WTC11 (cell line): Measurements from ENCODE around the gene PNCK. TPM values are rescaled to one million over a fixed set of nuclear protein-coding genes. Genes with fewer than 3 reads are reported as not detected.

Experiments used
- ATAC-seq: fragments of 200-7000 bp; cut with Tn5 transposase; 2 replicates; pipeline ENCODE4 v1.10.0; 2021; ENCODE audit warnings: mild to moderate bottlenecking, moderate library complexity
- CTCF ChIA-PET: fragments of 300-600 bp; sonication (Branson Sonifier 250); formaldehyde crosslinking; loops from one replicate; lab custom pipeline; 2021; ENCODE audit warnings: antibody characterized with exemption; lab: Charles Lee
- POLR2A ChIA-PET: fragments of 350-600 bp; sonication (Branson Sonifier 250); formaldehyde crosslinking; loops from one replicate; lab custom pipeline; 2021; ENCODE audit warnings: antibody characterized with exemption; lab: Charles Lee
- DNase-seq: peaks from one replicate; pipeline ENCODE4 v3.0.0; 2021; ENCODE audit warnings: low spot score
- H3K27ac Mint-ChIP-seq: 2 replicates; pipeline ENCODE4 v1.8.0; 2021; ENCODE audit warnings: mixed read lengths
- H3K27me3 Mint-ChIP-seq: 2 replicates; pipeline ENCODE4 v1.8.0; 2021; ENCODE audit warnings: low read depth, mild to moderate bottlenecking, moderate library complexity, mixed read lengths
- H3K36me3 Mint-ChIP-seq: 2 replicates; pipeline ENCODE4 v1.8.0; 2021; ENCODE audit warnings: mixed read lengths
- H3K4me1 Mint-ChIP-seq: 2 replicates; pipeline ENCODE4 v1.8.0; 2022; ENCODE audit warnings: mixed read lengths
- H3K4me3 Mint-ChIP-seq: 2 replicates; pipeline ENCODE4 v1.8.0; 2021; ENCODE audit warnings: mild to moderate bottlenecking, moderate library complexity, mixed read lengths
- H3K9me3 Mint-ChIP-seq: 2 replicates; pipeline ENCODE4 v1.8.0; 2021; ENCODE audit warnings: mixed read lengths
- ATF1 ChIP-seq: sonication (generic); formaldehyde crosslinking; IDR thresholded peaks from 2 replicates; pipeline ENCODE4 v1.8.1; 2023; ENCODE audit warnings: mild to moderate bottlenecking, moderate library complexity, missing genetic modification reagents
- CREB1 ChIP-seq: sonication (generic); formaldehyde crosslinking; IDR thresholded peaks from 2 replicates; pipeline ENCODE4 v1.8.0; 2023; ENCODE audit warnings: mild to moderate bottlenecking, missing genetic modification reagents
- ELF4 ChIP-seq: sonication (generic); formaldehyde crosslinking; IDR thresholded peaks from 2 replicates; pipeline ENCODE4 v1.8.1; 2022; ENCODE audit warnings: low read depth, mild to moderate bottlenecking, moderate library complexity, missing genetic modification reagents
- HMGA2 ChIP-seq: fragments of 250-450 bp; sonication (Bioruptor Pico); IDR thresholded peaks from 2 replicates; pipeline ENCODE4 v1.4.0; 2021; ENCODE audit warnings: mild to moderate bottlenecking, moderate library complexity
- MXD4 ChIP-seq: fragments of 250-450 bp; sonication (Bioruptor Pico); IDR thresholded peaks from 2 replicates; pipeline ENCODE4 v1.8.0; 2021; ENCODE audit warnings: mild to moderate bottlenecking, moderate library complexity, borderline replicate concordance
- NFYB ChIP-seq: sonication (generic); formaldehyde crosslinking; conservative IDR thresholded peaks from 2 replicates; pipeline ENCODE4 v1.8.0; 2022; ENCODE audit warnings: low read depth, missing genetic modification reagents
- NR1H2 ChIP-seq: sonication (generic); formaldehyde crosslinking; IDR thresholded peaks from 2 replicates; pipeline ENCODE4 v1.9.0; 2021; ENCODE audit warnings: mild to moderate bottlenecking, moderate library complexity, missing genetic modification reagents
- PRRX2 ChIP-seq: fragments of 250-450 bp; sonication (Bioruptor Pico); IDR thresholded peaks from 2 replicates; pipeline ENCODE4 v1.8.0; 2021; ENCODE audit warnings: mild to moderate bottlenecking
- RELA ChIP-seq: sonication (generic); formaldehyde crosslinking; IDR thresholded peaks from 2 replicates; pipeline ENCODE4 v1.8.1; 2022; ENCODE audit warnings: missing genetic modification reagents, mild to moderate bottlenecking, borderline replicate concordance
- TP53 ChIP-seq: sonication (generic); formaldehyde crosslinking; IDR thresholded peaks from 2 replicates; pipeline ENCODE4 v1.8.1; 2023; ENCODE audit warnings: mild to moderate bottlenecking, missing genetic modification reagents
- ZNF219 ChIP-seq: sonication (generic); formaldehyde crosslinking; IDR thresholded peaks from 2 replicates; pipeline ENCODE4 v1.8.0; 2023; ENCODE audit warnings: missing genetic modification reagents, mild to moderate bottlenecking, borderline replicate concordance
- ZNF232 ChIP-seq: sonication (generic); formaldehyde crosslinking; IDR thresholded peaks from 2 replicates; pipeline ENCODE4 v1.8.0; 2022; ENCODE audit warnings: mild to moderate bottlenecking, missing genetic modification reagents
- ZNF263 ChIP-seq: sonication (generic); formaldehyde crosslinking; IDR thresholded peaks from 2 replicates; pipeline ENCODE4 v1.8.1; 2022; ENCODE audit warnings: low read depth, mild to moderate bottlenecking, moderate library complexity, missing genetic modification reagents
- ZNF317 ChIP-seq: sonication (generic); formaldehyde crosslinking; IDR thresholded peaks from 2 replicates; pipeline ENCODE4 v1.8.1; 2023; ENCODE audit warnings: low read depth, mild to moderate bottlenecking, moderate library complexity, missing genetic modification reagents, borderline replicate concordance
- ZNF416 ChIP-seq: fragments of 250-450 bp; sonication (Bioruptor Pico); IDR thresholded peaks from 2 replicates; pipeline ENCODE4 v1.9.0; 2021; ENCODE audit warnings: mild to moderate bottlenecking, inconsistent platforms
- total RNA-seq: library from RNA; stranded (reverse); gene quantifications from 3 replicates; pipeline ENCODE4 v1.2.3, GENCODE V29; 2021
- TF ChIP-seq, protein P1 (sequence below): fragments of 200-600 bp; IDR thresholded peaks from 2 replicates; pipeline ENCODE4 v1.8.0; 2022; ENCODE audit warnings: antibody characterized with exemption
- TF ChIP-seq, protein P2 (sequence below): sonication (generic); formaldehyde crosslinking; IDR thresholded peaks from 2 replicates; pipeline ENCODE4 v1.8.0; 2023; ENCODE audit warnings: mild to moderate bottlenecking, missing genetic modification reagents
- TF ChIP-seq, protein P3 (sequence below): sonication (generic); formaldehyde crosslinking; IDR thresholded peaks from 2 replicates; pipeline ENCODE4 v1.8.1; 2022; ENCODE audit warnings: mild to moderate bottlenecking, missing genetic modification reagents, moderate library complexity, borderline replicate concordance
- TF ChIP-seq, protein P4 (sequence below): sonication (generic); formaldehyde crosslinking; IDR thresholded peaks from 2 replicates; pipeline ENCODE4 v1.8.1; 2023; ENCODE audit warnings: mild to moderate bottlenecking, missing genetic modification reagents
- TF ChIP-seq, protein P5 (sequence below): sonication (generic); formaldehyde crosslinking; IDR thresholded peaks from 2 replicates; pipeline ENCODE4 v1.8.0; 2022; ENCODE audit warnings: missing genetic modification reagents
- TF ChIP-seq, protein P6 (sequence below): sonication (generic); formaldehyde crosslinking; IDR thresholded peaks from 2 replicates; pipeline ENCODE4 v1.8.1; 2022; ENCODE audit warnings: low read depth, missing genetic modification reagents, borderline replicate concordance
- TF ChIP-seq, protein P7 (sequence below): sonication (generic); formaldehyde crosslinking; conservative IDR thresholded peaks from 2 replicates; pipeline ENCODE4 v1.8.1; 2022; ENCODE audit warnings: mild to moderate bottlenecking, missing genetic modification reagents

The PNCK gene
- total RNA-seq, 1 experiment from 2014 or later: 8.6 TPM

DNA sequence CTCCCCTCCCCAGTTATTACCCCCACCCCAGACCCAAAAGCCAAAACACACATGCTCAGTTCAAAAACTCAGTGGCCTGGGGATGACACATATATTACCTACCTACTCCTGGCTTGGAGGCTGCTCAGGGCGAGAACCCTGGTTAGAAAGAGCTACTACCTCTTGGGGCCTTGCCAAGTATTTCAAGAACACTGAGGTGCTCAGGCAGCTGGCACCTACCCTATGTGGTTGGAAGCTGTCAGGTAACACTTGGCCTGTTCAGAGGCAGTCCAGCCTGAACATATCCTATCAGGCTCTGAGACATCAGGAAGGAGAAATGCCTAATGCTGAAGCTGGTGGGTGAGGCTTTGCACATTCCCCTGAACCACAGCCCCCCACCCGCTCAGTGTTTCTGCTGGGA lies 45.6 kb upstream of the PNCK start (continued):
- TF ChIP-seq PRRX2 (CRISPR knock-in tag): no peak
- TF ChIP-seq ZNF219 (CRISPR knock-in tag): no peak
- TF ChIP-seq, all 79 proteins: peak for 0

DNA sequence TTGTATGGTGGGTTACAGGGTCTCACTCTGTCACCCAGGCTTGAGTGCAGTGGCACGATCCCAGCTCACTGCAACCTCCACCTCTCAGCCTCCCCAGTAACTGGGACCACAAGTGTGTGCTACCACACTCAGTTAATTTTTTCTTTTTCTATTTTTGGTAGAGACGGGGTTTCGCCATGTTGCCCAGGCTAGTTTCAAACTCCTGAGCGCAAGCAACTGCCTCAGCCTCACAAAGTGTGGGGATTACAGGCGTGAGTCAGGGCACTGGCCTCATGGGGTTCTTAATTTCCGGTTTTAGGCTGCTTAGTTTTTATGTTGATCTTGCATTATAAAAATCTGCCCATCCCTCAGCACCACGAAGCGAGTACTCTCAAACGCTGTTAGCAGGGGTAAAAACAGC lies 43.8 kb upstream of the PNCK start:
- TF ChIP-seq, protein P1, sequence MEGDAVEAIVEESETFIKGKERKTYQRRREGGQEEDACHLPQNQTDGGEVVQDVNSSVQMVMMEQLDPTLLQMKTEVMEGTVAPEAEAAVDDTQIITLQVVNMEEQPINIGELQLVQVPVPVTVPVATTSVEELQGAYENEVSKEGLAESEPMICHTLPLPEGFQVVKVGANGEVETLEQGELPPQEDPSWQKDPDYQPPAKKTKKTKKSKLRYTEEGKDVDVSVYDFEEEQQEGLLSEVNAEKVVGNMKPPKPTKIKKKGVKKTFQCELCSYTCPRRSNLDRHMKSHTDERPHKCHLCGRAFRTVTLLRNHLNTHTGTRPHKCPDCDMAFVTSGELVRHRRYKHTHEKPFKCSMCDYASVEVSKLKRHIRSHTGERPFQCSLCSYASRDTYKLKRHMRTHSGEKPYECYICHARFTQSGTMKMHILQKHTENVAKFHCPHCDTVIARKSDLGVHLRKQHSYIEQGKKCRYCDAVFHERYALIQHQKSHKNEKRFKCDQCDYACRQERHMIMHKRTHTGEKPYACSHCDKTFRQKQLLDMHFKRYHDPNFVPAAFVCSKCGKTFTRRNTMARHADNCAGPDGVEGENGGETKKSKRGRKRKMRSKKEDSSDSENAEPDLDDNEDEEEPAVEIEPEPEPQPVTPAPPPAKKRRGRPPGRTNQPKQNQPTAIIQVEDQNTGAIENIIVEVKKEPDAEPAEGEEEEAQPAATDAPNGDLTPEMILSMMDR: no peak
- TF ChIP-seq ZNF263 (no peak), ZNF232 (CRISPR knock-in tag) (no peak), TP53 (CRISPR knock-in tag) (no peak), RELA (CRISPR knock-in tag) (no peak), NFYB (CRISPR knock-in tag) (no peak), ZNF416 (CRISPR knock-in tag) (no peak)
- TF ChIP-seq, protein P2, sequence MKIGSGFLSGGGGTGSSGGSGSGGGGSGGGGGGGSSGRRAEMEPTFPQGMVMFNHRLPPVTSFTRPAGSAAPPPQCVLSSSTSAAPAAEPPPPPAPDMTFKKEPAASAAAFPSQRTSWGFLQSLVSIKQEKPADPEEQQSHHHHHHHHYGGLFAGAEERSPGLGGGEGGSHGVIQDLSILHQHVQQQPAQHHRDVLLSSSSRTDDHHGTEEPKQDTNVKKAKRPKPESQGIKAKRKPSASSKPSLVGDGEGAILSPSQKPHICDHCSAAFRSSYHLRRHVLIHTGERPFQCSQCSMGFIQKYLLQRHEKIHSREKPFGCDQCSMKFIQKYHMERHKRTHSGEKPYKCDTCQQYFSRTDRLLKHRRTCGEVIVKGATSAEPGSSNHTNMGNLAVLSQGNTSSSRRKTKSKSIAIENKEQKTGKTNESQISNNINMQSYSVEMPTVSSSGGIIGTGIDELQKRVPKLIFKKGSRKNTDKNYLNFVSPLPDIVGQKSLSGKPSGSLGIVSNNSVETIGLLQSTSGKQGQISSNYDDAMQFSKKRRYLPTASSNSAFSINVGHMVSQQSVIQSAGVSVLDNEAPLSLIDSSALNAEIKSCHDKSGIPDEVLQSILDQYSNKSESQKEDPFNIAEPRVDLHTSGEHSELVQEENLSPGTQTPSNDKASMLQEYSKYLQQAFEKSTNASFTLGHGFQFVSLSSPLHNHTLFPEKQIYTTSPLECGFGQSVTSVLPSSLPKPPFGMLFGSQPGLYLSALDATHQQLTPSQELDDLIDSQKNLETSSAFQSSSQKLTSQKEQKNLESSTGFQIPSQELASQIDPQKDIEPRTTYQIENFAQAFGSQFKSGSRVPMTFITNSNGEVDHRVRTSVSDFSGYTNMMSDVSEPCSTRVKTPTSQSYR (CRISPR knock-in tag): no peak
- TF ChIP-seq, all 79 proteins: peak for 0
- CTCF ChIA-PET: interaction anchor here (1.1 kb wide), 1 partner anchor 48 kb away, joined by 5 read pairs; no protein-coding TSS in a partner anchor
- peaks cover 3% of the 10 kb centered on the region for H3K4me1 Mint-ChIP-seq
- no peaks in the 10 kb centered on the region for H3K27me3 Mint-ChIP-seq
- no peak for DNase-seq
- POLR2A ChIA-PET: no interaction called here
- H3K36me3 Mint-ChIP-seq: peaks cover 52% of the 10 kb centered on the region
- no peak for ATAC-seq
- no peak overlapping the region for H3K27ac Mint-ChIP-seq
- no peak overlapping the region for H3K4me3 Mint-ChIP-seq
- no peaks in the 10 kb centered on the region for H3K9me3 Mint-ChIP-seq

DNA sequence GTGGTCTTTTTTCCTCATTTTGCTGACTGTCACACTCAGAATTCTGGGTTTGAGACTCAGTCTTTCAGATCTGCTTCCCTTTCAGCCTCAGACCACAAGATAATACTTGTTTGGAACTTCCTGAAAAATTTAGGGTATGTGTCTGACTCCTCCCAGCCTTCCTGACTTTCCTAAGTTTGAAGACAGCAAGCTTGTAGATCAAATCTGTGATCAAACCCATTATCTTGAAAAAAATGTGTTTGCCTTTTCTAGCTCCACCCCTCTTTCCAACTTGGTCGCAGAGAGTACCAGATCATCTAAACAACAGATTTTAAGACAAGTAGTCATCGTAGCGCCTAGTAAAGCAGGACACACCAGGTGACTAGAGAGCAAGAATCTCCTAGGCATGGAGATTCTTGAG lies 40.6 kb upstream of the PNCK start:
- CTCF ChIA-PET: no interaction called here
- peaks cover 40% of the 10 kb centered on the region for H3K36me3 Mint-ChIP-seq
- H3K27ac Mint-ChIP-seq: no peak overlapping the region
- H3K4me1 Mint-ChIP-seq: no peaks in the 10 kb centered on the region
- no peak overlapping the region for H3K4me3 Mint-ChIP-seq
- POLR2A ChIA-PET: no interaction called here
- no peaks in the 10 kb centered on the region for H3K9me3 Mint-ChIP-seq
- ATAC-seq (no peak), DNase-seq (no peak)
- no peaks in the 10 kb centered on the region for H3K27me3 Mint-ChIP-seq
- TF ChIP-seq ZNF317 (CRISPR knock-in tag) (no peak), MXD4 (CRISPR knock-in tag) (no peak), HMGA2 (CRISPR knock-in tag) (no peak), ATF1 (CRISPR knock-in tag) (no peak), NR1H2 (CRISPR knock-in tag) (no peak), CREB1 (no peak), ELF4 (CRISPR knock-in tag) (no peak)
- TF ChIP-seq, protein P3, sequence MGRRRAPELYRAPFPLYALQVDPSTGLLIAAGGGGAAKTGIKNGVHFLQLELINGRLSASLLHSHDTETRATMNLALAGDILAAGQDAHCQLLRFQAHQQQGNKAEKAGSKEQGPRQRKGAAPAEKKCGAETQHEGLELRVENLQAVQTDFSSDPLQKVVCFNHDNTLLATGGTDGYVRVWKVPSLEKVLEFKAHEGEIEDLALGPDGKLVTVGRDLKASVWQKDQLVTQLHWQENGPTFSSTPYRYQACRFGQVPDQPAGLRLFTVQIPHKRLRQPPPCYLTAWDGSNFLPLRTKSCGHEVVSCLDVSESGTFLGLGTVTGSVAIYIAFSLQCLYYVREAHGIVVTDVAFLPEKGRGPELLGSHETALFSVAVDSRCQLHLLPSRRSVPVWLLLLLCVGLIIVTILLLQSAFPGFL: no peak
- TF ChIP-seq, protein P4, sequence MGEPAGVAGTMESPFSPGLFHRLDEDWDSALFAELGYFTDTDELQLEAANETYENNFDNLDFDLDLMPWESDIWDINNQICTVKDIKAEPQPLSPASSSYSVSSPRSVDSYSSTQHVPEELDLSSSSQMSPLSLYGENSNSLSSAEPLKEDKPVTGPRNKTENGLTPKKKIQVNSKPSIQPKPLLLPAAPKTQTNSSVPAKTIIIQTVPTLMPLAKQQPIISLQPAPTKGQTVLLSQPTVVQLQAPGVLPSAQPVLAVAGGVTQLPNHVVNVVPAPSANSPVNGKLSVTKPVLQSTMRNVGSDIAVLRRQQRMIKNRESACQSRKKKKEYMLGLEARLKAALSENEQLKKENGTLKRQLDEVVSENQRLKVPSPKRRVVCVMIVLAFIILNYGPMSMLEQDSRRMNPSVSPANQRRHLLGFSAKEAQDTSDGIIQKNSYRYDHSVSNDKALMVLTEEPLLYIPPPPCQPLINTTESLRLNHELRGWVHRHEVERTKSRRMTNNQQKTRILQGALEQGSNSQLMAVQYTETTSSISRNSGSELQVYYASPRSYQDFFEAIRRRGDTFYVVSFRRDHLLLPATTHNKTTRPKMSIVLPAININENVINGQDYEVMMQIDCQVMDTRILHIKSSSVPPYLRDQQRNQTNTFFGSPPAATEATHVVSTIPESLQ (CRISPR knock-in tag): no peak
- TF ChIP-seq, protein P5, sequence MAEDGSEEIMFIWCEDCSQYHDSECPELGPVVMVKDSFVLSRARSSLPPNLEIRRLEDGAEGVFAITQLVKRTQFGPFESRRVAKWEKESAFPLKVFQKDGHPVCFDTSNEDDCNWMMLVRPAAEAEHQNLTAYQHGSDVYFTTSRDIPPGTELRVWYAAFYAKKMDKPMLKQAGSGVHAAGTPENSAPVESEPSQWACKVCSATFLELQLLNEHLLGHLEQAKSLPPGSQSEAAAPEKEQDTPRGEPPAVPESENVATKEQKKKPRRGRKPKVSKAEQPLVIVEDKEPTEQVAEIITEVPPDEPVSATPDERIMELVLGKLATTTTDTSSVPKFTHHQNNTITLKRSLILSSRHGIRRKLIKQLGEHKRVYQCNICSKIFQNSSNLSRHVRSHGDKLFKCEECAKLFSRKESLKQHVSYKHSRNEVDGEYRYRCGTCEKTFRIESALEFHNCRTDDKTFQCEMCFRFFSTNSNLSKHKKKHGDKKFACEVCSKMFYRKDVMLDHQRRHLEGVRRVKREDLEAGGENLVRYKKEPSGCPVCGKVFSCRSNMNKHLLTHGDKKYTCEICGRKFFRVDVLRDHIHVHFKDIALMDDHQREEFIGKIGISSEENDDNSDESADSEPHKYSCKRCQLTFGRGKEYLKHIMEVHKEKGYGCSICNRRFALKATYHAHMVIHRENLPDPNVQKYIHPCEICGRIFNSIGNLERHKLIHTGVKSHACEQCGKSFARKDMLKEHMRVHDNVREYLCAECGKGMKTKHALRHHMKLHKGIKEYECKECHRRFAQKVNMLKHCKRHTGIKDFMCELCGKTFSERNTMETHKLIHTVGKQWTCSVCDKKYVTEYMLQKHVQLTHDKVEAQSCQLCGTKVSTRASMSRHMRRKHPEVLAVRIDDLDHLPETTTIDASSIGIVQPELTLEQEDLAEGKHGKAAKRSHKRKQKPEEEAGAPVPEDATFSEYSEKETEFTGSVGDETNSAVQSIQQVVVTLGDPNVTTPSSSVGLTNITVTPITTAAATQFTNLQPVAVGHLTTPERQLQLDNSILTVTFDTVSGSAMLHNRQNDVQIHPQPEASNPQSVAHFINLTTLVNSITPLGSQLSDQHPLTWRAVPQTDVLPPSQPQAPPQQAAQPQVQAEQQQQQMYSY (CRISPR knock-in tag): no peak
- TF ChIP-seq, protein P6, sequence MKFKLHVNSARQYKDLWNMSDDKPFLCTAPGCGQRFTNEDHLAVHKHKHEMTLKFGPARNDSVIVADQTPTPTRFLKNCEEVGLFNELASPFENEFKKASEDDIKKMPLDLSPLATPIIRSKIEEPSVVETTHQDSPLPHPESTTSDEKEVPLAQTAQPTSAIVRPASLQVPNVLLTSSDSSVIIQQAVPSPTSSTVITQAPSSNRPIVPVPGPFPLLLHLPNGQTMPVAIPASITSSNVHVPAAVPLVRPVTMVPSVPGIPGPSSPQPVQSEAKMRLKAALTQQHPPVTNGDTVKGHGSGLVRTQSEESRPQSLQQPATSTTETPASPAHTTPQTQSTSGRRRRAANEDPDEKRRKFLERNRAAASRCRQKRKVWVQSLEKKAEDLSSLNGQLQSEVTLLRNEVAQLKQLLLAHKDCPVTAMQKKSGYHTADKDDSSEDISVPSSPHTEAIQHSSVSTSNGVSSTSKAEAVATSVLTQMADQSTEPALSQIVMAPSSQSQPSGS (CRISPR knock-in tag): no peak
- TF ChIP-seq, protein P7, sequence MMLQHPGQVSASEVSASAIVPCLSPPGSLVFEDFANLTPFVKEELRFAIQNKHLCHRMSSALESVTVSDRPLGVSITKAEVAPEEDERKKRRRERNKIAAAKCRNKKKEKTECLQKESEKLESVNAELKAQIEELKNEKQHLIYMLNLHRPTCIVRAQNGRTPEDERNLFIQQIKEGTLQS (CRISPR knock-in tag): no peak
